Endothelial cell of umbilical vein (primary cell): ENCODE data around the gene DR1. TPM values are rescaled to one million over a fixed set of nuclear protein-coding genes. Genes with fewer than 3 reads are reported as not detected.

Experiments
- BruUV-seq: library from RNA; stranded (reverse); fragments of 400-500 nt; replicated peaks from 2 replicates; lab custom pipeline; 2021; lab: Mats Ljungman, UMichigan
- CTCF ChIA-PET: fragments of 300-600, 350-600 bp; sonication (Branson Sonifier 250); formaldehyde crosslinking; loops from one replicate; lab custom pipeline; 2021; ENCODE audit warnings: antibody characterized with exemption, inconsistent platforms; lab: Charles Lee
- POLR2A ChIA-PET: fragments of 300-600, 350-600 bp; sonication (Branson Sonifier 250); formaldehyde crosslinking; loops from one replicate; lab custom pipeline; 2021; ENCODE audit warnings: antibody characterized with exemption, inconsistent platforms; lab: Charles Lee
- DNase-seq: peaks from one replicate; pipeline ENCODE4 v3.0.0-alpha.2; 2011; ENCODE audit warnings: low read depth, low spot score
- FAIRE-seq: peaks from 2 replicates; lab custom pipeline; 2011; peaks lifted over from hg19 to GRCh38; lab: Jason Lieb, UNC
- H2AFZ ChIP-seq: 2 replicates; pipeline ENCODE4 v1.6.0; 2012; ENCODE audit warnings: low read depth, low read length, control low read depth, inconsistent platforms
- H3K27ac ChIP-seq: 2 replicates; pipeline ENCODE4 v1.5.1; 2011; ENCODE audit warnings: low read depth, mild to moderate bottlenecking, control low read depth, low read length, moderate library complexity; ENCODE audit not compliant: insufficient read depth
- H3K27me3 ChIP-seq, 2 experiments: 2 replicates each; pipeline versions ENCODE4 v1.6.0 to v1.6.1; 2011; ENCODE audit warnings: low read length in 2 of 2, mixed read lengths in 1 of 2; ENCODE audit not compliant: control insufficient read depth in 2 of 2, insufficient read depth in 2 of 2
- H3K36me3 ChIP-seq, 2 experiments: 2 replicates in 1 of 2; 3 replicates in 1 of 2; pipeline ENCODE4 v1.5.1; 2011; ENCODE audit warnings: low read length in 2 of 2, mild to moderate bottlenecking in 1 of 2, moderate library complexity in 1 of 2; ENCODE audit not compliant: control insufficient read depth in 2 of 2, insufficient read depth in 2 of 2; ENCODE audit errors: extremely low read depth in 1 of 2
- H3K4me1 ChIP-seq: 3 replicates; pipeline ENCODE4 v1.5.1; 2011; ENCODE audit warnings: mild to moderate bottlenecking, low read length; ENCODE audit not compliant: control insufficient read depth, insufficient read depth; ENCODE audit errors: extremely low read depth
- H3K4me2 ChIP-seq: 2 replicates; pipeline ENCODE4 v1.6.1; 2011; ENCODE audit warnings: low read length, control low read depth, mixed read lengths; ENCODE audit not compliant: insufficient read depth
- H3K4me3 ChIP-seq, 3 experiments: fragments of 200-600 bp in 1 of 3; sonication (generic), shearing (Covaris generic) in 1 of 3; replicated peaks in 1 of 3; 2 replicates each; pipeline ENCODE4 v1.5.1; 2011 to 2016; ENCODE audit warnings: control low read depth in 3 of 3, low read length in 3 of 3, mild to moderate bottlenecking in 2 of 3, inconsistent platforms in 1 of 3, low read depth in 1 of 3, moderate library complexity in 1 of 3; ENCODE audit not compliant: insufficient read depth in 1 of 3
- H3K79me2 ChIP-seq: 2 replicates; pipeline ENCODE4 v1.6.0; 2012; ENCODE audit warnings: low read length, inconsistent platforms; ENCODE audit not compliant: control insufficient read depth, insufficient read depth
- H3K9ac ChIP-seq: replicated peaks from 2 replicates; pipeline ENCODE3; 2011; ENCODE audit warnings: low read length, control low read depth; ENCODE audit not compliant: insufficient read depth; ENCODE audit errors: extremely low read depth
- H3K9me1 ChIP-seq: replicated peaks from 3 replicates; pipeline ENCODE4 v1.6.0; 2011; ENCODE audit warnings: mild to moderate bottlenecking, low read length; ENCODE audit not compliant: control insufficient read depth, insufficient read depth; ENCODE audit errors: extremely low read depth
- H3K9me3 ChIP-seq: replicated peaks from 2 replicates; pipeline ENCODE4 v1.5.1; 2012; ENCODE audit warnings: low read length, inconsistent platforms; ENCODE audit not compliant: control insufficient read depth, insufficient read depth
- H4K20me1 ChIP-seq: replicated peaks from 2 replicates; pipeline ENCODE3; 2011; ENCODE audit warnings: mild to moderate bottlenecking, low read length; ENCODE audit not compliant: control insufficient read depth, insufficient read depth; ENCODE audit errors: extremely low read depth
- CTCF ChIP-seq, 2 donors: IDR thresholded peaks; 1 replicate in 1 of 2; 2 replicates in 1 of 2; pipeline ENCODE4 v1.5.1; 2011; ENCODE audit warnings: low read length in 2 of 2, mild to moderate bottlenecking in 2 of 2, moderate library complexity in 2 of 2, control low read depth in 1 of 2, inconsistent platforms in 1 of 2, low read depth in 1 of 2; ENCODE audit not compliant: insufficient read depth in 1 of 2; ENCODE audit errors: extremely low read depth in 1 of 2
- EZH2 ChIP-seq: IDR thresholded peaks from 2 replicates; pipeline ENCODE4 v1.6.1; 2012; ENCODE audit warnings: borderline replicate concordance, low read depth, mild to moderate bottlenecking, moderate library complexity, low read length, inconsistent platforms; ENCODE audit not compliant: severe bottlenecking
- FOS ChIP-seq: IDR thresholded peaks from 2 replicates; pipeline ENCODE4 v1.6.1; 2011; ENCODE audit warnings: mild to moderate bottlenecking, low read length, moderate library complexity, borderline replicate concordance; ENCODE audit not compliant: insufficient read depth
- GATA2 ChIP-seq: IDR thresholded peaks from 2 replicates; pipeline ENCODE4 v1.7.0; 2011; ENCODE audit warnings: low read depth, mild to moderate bottlenecking, moderate library complexity, mixed read lengths, low read length; ENCODE audit not compliant: insufficient read length, insufficient read depth
- JUN ChIP-seq: IDR thresholded peaks from 2 replicates; pipeline ENCODE4 v1.6.1; 2011; ENCODE audit warnings: borderline replicate concordance, low read depth; ENCODE audit not compliant: insufficient read length, insufficient read depth
- MYC ChIP-seq: IDR thresholded peaks from one replicate; pipeline ENCODE4 v1.6.1; 2011; ENCODE audit warnings: mild to moderate bottlenecking, low read depth, low read length
- POLR2A ChIP-seq: IDR thresholded peaks from 2 replicates; pipeline ENCODE4 v1.6.1; 2012; ENCODE audit warnings: low read depth, mild to moderate bottlenecking, control low read depth, low read length
- POLR2AphosphoS5 ChIP-seq: IDR thresholded peaks from 2 replicates; pipeline ENCODE4 v1.6.1; 2012; ENCODE audit warnings: low read depth, mild to moderate bottlenecking, control low read depth, low read length, moderate library complexity; ENCODE audit not compliant: insufficient read depth
- dilution Hi-C: fragments of 300-500 bp; cut with MboI; formaldehyde crosslinking; loops from one replicate; pipeline ENCODE4 v1.15.0; 2019; ENCODE audit warnings: low sequenced_read_pairs; ENCODE audit not compliant: extremely low pct_ligation_motif_present
- intact Hi-C: fragments of 100-400 bp; cut with micrococcal nuclease; formaldehyde crosslinking; loops from one replicate; pipeline ENCODE4 v1.10.0; 2022
- polyA plus RNA-seq, 4 experiments: library from polyadenylated mRNA; depleted of rRNA in 3 of 4; stranded (reverse) in 3 of 4; unstranded in 1 of 4; fragments of >200 nt; gene quantifications; 2 replicates each; pipeline versions ENCODE4 v1.2.1 to v1.2.3, GENCODE V29; 2011 to 2012; ENCODE audit warnings: missing spikeins in 1 of 4
- total RNA-seq: library from RNA; stranded (reverse); gene quantifications from 2 replicates; pipeline ENCODE4 v1.2.3, GENCODE V29; 2021
- TF ChIP-seq, protein P1 (sequence below): IDR thresholded peaks from 2 replicates; pipeline ENCODE4 v1.6.1; 2011; ENCODE audit not compliant: insufficient read depth, insufficient read length

DR1 gene
- total and polyA plus RNA-seq, 2 donors (not counting 3 experiments of a cell fraction or from before 2014, with no cell fraction given): 11.7 to 49.4 TPM

DNA sequence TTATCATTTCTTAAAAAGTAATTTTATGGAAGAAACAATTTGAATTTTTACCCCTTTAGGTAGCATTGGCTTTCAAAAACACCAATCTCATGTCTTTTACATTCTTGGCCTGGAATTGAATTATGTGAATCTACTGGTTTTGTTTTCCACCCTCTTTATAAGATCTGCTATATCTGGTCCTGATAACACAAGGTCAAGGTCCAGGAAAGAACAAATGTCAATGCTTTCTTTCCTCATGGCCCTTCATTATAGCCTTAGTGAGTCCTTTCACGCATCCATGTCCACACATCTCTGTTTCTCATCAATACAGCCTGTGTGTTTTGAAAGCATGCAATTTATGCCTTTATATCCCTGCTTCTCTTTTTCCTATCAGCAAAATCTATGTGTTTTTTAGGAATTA is 24.0 kb upstream of the DR1 start:
- CTCF ChIA-PET: no interaction called here
- no TSS peak for BruUV-seq
- Histone ChIP-seq H3K27ac (no peak overlapping the region), H3K27me3 (no peaks in the 10 kb centered on the region), H3K4me3 (no peak overlapping the region), H3K9ac (no peak overlapping the region), H3K4me1 (no peaks in the 10 kb centered on the region), H3K36me3 (no peaks in the 10 kb centered on the region), H3K79me2 (no peaks in the 10 kb centered on the region), H3K9me3 (no peaks in the 10 kb centered on the region), H4K20me1 (no peaks in the 10 kb centered on the region), H2AFZ (no peak overlapping the region), H3K4me2 (no peak overlapping the region), H3K9me1 (no peaks in the 10 kb centered on the region)
- intact Hi-C loops: no loop called here
- POLR2A ChIA-PET: no interaction called here
- FAIRE-seq (no peak), DNase-seq (no peak)
- TF ChIP-seq POLR2A: no peak
- TF ChIP-seq FOS: no peak
- no peak for TF ChIP-seq EZH2
- dilution Hi-C loops: no loop called here

DNA sequence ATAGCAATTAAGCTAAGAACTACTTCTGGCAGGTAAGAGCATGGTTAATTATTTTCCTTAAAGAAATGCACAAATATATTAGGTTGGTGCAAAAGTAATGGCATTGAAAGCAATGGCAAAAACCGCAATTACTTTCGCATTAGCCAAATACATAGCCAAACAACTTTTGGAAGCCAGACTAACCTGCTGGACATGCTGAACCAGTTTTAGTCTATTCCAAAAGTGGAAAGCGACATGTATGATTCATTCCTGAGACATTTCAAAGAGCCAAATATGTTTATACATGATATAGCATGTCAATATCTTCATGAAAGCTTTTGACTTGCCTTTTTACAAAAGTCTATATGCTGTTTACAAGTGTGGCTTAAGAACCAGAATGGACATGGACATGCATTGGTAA is 23.4 kb upstream of the DR1 start:
- no peak for FAIRE-seq
- Histone ChIP-seq H3K27ac (no peak overlapping the region), H4K20me1 (no peaks in the 10 kb centered on the region), H3K4me2 (no peak overlapping the region), H3K27me3 (no peaks in the 10 kb centered on the region), H3K36me3 (no peaks in the 10 kb centered on the region), H3K4me3 (no peak overlapping the region), H3K9ac (no peak overlapping the region), H3K79me2 (no peaks in the 10 kb centered on the region), H3K4me1 (no peaks in the 10 kb centered on the region), H3K9me3 (no peaks in the 10 kb centered on the region), H3K9me1 (no peaks in the 10 kb centered on the region), H2AFZ (no peak overlapping the region)
- ChIA-PET POLR2A (no interaction called here), CTCF (no interaction called here)
- DNase-seq: no peak
- BruUV-seq: no TSS peak
- intact Hi-C loops (no loop called here), dilution Hi-C loops (no loop called here)
- TF ChIP-seq, protein P1, sequence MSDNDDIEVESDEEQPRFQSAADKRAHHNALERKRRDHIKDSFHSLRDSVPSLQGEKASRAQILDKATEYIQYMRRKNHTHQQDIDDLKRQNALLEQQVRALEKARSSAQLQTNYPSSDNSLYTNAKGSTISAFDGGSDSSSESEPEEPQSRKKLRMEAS: no peak
- TF ChIP-seq MYC (no peak), GATA2 (no peak), POLR2A (no peak), CTCF (IDR thresholded peaks at IDR 0.05; ENCODE audit: extremely low read depth in 1 of 2, insufficient read depth in 1 of 2, low read depth in 1 of 2, low read length in 2 of 2) (no peak), JUN (no peak), EZH2 (no peak), POLR2AphosphoS5 (no peak), FOS (no peak)
